Measurements from ENCODE around the gene GPR15. TPM values are rescaled to one million over a fixed set of nuclear protein-coding genes. Genes with fewer than 3 reads are reported as not detected.

GPR15 gene
- total RNA-seq, 2 experiments from 2014 or later, result 31.0 to 35.0 TPM

DNA sequence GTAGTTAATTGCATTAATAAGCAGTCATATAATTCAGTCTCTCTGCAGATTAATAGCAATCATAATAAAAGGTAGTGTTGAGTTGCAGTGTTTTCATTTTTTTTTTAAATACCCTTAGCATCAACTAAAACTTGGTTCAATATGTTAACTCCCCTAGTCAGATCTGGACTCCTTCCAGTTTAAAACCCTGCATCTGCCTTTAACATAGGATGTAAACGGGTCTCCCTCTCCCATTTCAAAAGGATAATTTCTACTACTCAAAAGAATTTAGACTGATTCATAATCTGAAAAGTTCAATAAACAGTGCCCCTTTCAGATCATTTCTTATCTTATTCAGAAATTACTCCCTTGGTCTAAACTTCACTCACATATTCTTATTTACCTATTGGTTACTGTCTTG is 50.3 kb downstream of the GPR15 start:
- Mint-ChIP-seq H3K9me3 (no peaks in the 10 kb centered on the region), H3K36me3 (ENCODE audit: low read depth) (peaks cover 90% of the 10 kb centered on the region), H3K27ac (no peak overlapping the region), H3K27me3 (no peaks in the 10 kb centered on the region), H3K4me1 (peaks cover 63% of the 10 kb centered on the region), H3K4me3 (no peak overlapping the region)
- CTCF ChIA-PET, result interaction anchor here (1.5 kb wide), 1 partner anchor 27 kb away, joined by 3 read pairs; no protein-coding TSS in a partner anchor
- POLR2A ChIA-PET, result no interaction called here
- no peak for DNase-seq

DNA sequence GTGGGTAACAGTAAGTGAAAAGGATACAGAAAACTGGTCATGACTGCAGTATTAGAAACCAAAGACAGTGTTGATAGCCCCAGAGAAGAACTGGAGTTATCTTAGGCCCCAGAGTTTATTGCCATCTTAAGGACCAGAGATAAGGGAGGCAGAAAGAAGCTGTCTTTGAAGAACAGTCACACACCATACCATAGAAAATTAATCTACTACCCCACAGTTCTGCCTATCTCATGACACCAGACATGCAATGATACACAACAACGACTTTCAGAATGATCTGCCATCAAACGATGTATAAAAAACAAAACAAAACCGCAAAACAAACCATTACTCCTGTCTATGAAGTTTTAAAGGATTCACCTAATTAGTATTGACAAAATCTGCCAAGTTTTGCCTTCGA is 52.0 kb downstream of the GPR15 start:
- no peak for DNase-seq
- ChIA-PET CTCF (no interaction called here), POLR2A (no interaction called here)
- no peak overlapping the region for H3K4me3 Mint-ChIP-seq
- H3K36me3 Mint-ChIP-seq (ENCODE audit: low read depth), result peaks cover 88% of the 10 kb centered on the region
- H3K27me3 Mint-ChIP-seq, result no peaks in the 10 kb centered on the region
- H3K27ac Mint-ChIP-seq, result no peak overlapping the region
- no peaks in the 10 kb centered on the region for H3K9me3 Mint-ChIP-seq
- peaks cover 63% of the 10 kb centered on the region for H3K4me1 Mint-ChIP-seq

Other genes starting within 250 kb of the GPR15 start
- not detected for gene OR5H2, start 249.5 kb upstream of the GPR15 start, total RNA-seq
- gene OR5K4, start 178.1 kb upstream of the GPR15 start, total RNA-seq, result not detected
- gene OR5K3, start 141.3 kb upstream of the GPR15 start, total RNA-seq, result not detected
- gene OR5K1, start 68.8 kb upstream of the GPR15 start, total RNA-seq, result not detected
- not detected for gene OR5K2, start 34.3 kb upstream of the GPR15 start, total RNA-seq
- gene CLDND1, start 9.1 kb upstream of the GPR15 start, total RNA-seq, result 100 to 1,000 TPM; 399 to 432 TPM
- 10 to 100 TPM; 60.4 to 66.3 TPM for gene CPOX, start 61.6 kb downstream of the GPR15 start, total RNA-seq
- under 1 TPM; 0.07 to 0.08 TPM for gene ST3GAL6, start 231.4 kb downstream of the GPR15 start, total RNA-seq